B cell (primary cell): Measurements from ENCODE around the gene LDB3.

Experiments
- EZH2 ChIP-seq: IDR thresholded peaks from 2 replicates; pipeline ENCODE4 v1.6.1; 2012; ENCODE audit warnings: borderline replicate concordance, low read depth, mild to moderate bottlenecking, moderate library complexity, low read length; ENCODE audit not compliant: insufficient read depth, poor library complexity, severe bottlenecking
- TF ChIP-seq, protein P1 (sequence below): fragments of 200-600 bp; IDR thresholded peaks from one replicate; pipeline ENCODE4 v1.8.0; 2022; ENCODE audit warnings: antibody characterized with exemption, mild to moderate bottlenecking

- TF ChIP-seq, protein P1, sequence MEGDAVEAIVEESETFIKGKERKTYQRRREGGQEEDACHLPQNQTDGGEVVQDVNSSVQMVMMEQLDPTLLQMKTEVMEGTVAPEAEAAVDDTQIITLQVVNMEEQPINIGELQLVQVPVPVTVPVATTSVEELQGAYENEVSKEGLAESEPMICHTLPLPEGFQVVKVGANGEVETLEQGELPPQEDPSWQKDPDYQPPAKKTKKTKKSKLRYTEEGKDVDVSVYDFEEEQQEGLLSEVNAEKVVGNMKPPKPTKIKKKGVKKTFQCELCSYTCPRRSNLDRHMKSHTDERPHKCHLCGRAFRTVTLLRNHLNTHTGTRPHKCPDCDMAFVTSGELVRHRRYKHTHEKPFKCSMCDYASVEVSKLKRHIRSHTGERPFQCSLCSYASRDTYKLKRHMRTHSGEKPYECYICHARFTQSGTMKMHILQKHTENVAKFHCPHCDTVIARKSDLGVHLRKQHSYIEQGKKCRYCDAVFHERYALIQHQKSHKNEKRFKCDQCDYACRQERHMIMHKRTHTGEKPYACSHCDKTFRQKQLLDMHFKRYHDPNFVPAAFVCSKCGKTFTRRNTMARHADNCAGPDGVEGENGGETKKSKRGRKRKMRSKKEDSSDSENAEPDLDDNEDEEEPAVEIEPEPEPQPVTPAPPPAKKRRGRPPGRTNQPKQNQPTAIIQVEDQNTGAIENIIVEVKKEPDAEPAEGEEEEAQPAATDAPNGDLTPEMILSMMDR, result no peak
- no peak for TF ChIP-seq EZH2
Measured at GRCh38 chr10:86723009-86723408, 54.7 kb downstream of the LDB3 start.
